ENCODE data around the gene ARL10. TPM values are rescaled to one million over a fixed set of nuclear protein-coding genes. Genes with fewer than 3 reads are reported as not detected.

The ARL10 gene
- polyA plus RNA-seq, 3 donors, result 0.04 to 0.93 TPM; not detected in 1

- H3K9ac ChIP-seq (ENCODE audit: insufficient read depth, low read length, poor library complexity, severe bottlenecking), result no peak overlapping the region
- peaks cover 47 to 55% of the 10 kb centered on the region in 2 donors for H3K36me3 Mint-ChIP-seq
- H3K4me1 Mint-ChIP-seq, result peaks cover 26% of the 10 kb centered on the region
- no peak overlapping the region for H3K27ac ChIP-seq (ENCODE audit: low read depth in 1 of 2, low read length in 2 of 2)
- 91% methylated on average over 5 of the region's 8 CpGs for WGBS (ENCODE audit: insufficient coverage)
- intact Hi-C loops (cut with micrococcal nuclease), result loop anchor here in 1 of 2 donors (10.0 kb wide), 1 partner anchor 150 kb away; the partner anchor contains the start of gene RNF44
- H4K20me1 ChIP-seq (ENCODE audit: insufficient read depth, low read length), result peaks cover 11% of the 10 kb centered on the region
- no peak overlapping the region for H3K4me3 Mint-ChIP-seq
- peaks cover 0 to 2% (median 0%) of the 10 kb centered on the region in 3 donors for H3K27me3 Mint-ChIP-seq (ENCODE audit: low read depth in 3 of 3)
- H3K9me3 Mint-ChIP-seq, result no peaks in the 10 kb centered on the region
- H3K36me3 ChIP-seq (replicated peaks in 1 of 2; ENCODE audit: control insufficient read depth in 1 of 2, insufficient read depth in 2 of 2, low read length in 2 of 2), result peaks cover 39 to 62% of the 10 kb centered on the region in 2 donors
- peaks cover 11 to 22% of the 10 kb centered on the region in 2 donors for H3K4me1 ChIP-seq (ENCODE audit: control insufficient read depth in 1 of 2, insufficient read depth in 2 of 2, low read length in 2 of 2)
- no peak overlapping the region for H2AFZ ChIP-seq (ENCODE audit: insufficient read depth, low read depth, low read length, poor library complexity, severe bottlenecking)
- no peak overlapping the region for H3K4me3 ChIP-seq (replicated peaks in 1 of 3; ENCODE audit: low read depth in 2 of 3, low read length in 3 of 3)
- no peaks in the 10 kb centered on the region for H3K27me3 ChIP-seq (ENCODE audit: control insufficient read depth in 2 of 2, insufficient read depth in 2 of 2, low read length in 2 of 2)
- no peaks in the 10 kb centered on the region for H3K9me3 ChIP-seq (replicated peaks in 1 of 2; ENCODE audit: control insufficient read depth in 1 of 2, insufficient read depth in 1 of 2, low read length in 2 of 2)
- H3K79me2 ChIP-seq (ENCODE audit: insufficient read depth, low read length), result peaks cover 29% of the 10 kb centered on the region
- peak overlapping the region in 1 of 7 donors; percentile 45 for H3K27ac Mint-ChIP-seq
- TF ChIP-seq CTCF (IDR thresholded peaks at IDR 0.05), result no peak
- H3K4me2 ChIP-seq (replicated peaks; ENCODE audit: extremely low read depth, low read length, poor library complexity, severe bottlenecking), result no peak overlapping the region
- no peak for DNase-seq
Measured at GRCh38 chr5:176384366-176384930, 19.2 kb downstream of the ARL10 start.

DNA sequence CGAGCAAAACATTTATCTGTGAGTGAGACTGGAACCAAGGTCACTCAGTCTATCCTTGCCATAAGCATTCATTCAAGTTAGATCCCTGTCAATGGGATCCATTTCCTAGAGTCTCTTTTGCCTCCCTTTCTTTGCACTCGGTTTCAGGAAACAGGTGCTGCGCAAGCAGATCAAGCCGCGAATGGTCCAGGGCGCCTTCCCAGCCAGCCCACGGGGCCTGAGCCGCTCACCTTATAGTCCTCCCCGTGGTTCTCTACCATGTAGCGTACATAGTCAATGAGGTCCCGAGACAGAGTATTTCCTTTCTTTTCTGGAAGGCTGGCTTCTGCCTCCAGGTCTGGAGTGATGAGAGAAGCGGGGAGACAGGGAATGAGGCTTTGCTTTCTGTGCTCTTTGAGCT, 19.7 kb downstream of the ARL10 start:
- H3K27me3 Mint-ChIP-seq (ENCODE audit: low read depth in 3 of 3), result peaks cover 0 to 2% (median 0%) of the 10 kb centered on the region in 3 donors
- DNase-seq, result no peak
- H3K9ac ChIP-seq (ENCODE audit: insufficient read depth, low read length, poor library complexity, severe bottlenecking), result no peak overlapping the region
- H3K36me3 ChIP-seq (replicated peaks in 1 of 2; ENCODE audit: control insufficient read depth in 1 of 2, insufficient read depth in 2 of 2, low read length in 2 of 2), result peaks cover 39 to 62% of the 10 kb centered on the region in 2 donors
- intact Hi-C loops (cut with micrococcal nuclease), result loop anchor here in 1 of 2 donors (10.0 kb wide), 1 partner anchor 150 kb away; the partner anchor contains the start of gene RNF44
- H3K9me3 ChIP-seq (replicated peaks in 1 of 2; ENCODE audit: control insufficient read depth in 1 of 2, insufficient read depth in 1 of 2, low read length in 2 of 2), result no peaks in the 10 kb centered on the region
- peaks cover 11% of the 10 kb centered on the region for H4K20me1 ChIP-seq (ENCODE audit: insufficient read depth, low read length)
- no peak overlapping the region for H3K4me2 ChIP-seq (replicated peaks; ENCODE audit: extremely low read depth, low read length, poor library complexity, severe bottlenecking)
- no peaks in the 10 kb centered on the region for H3K9me3 Mint-ChIP-seq
- no peaks in the 10 kb centered on the region for H3K27me3 ChIP-seq (ENCODE audit: control insufficient read depth in 2 of 2, insufficient read depth in 2 of 2, low read length in 2 of 2)
- H3K27ac ChIP-seq (ENCODE audit: low read depth in 1 of 2, low read length in 2 of 2), result no peak overlapping the region
- no peak overlapping the region for H2AFZ ChIP-seq (ENCODE audit: insufficient read depth, low read depth, low read length, poor library complexity, severe bottlenecking)
- TF ChIP-seq CTCF (IDR thresholded peaks at IDR 0.05), result no peak
- H3K36me3 Mint-ChIP-seq, result peaks cover 47 to 55% of the 10 kb centered on the region in 2 donors
- peak overlapping the region in 1 of 7 donors; percentile 26 for H3K27ac Mint-ChIP-seq
- peaks cover 33% of the 10 kb centered on the region for H3K79me2 ChIP-seq (ENCODE audit: insufficient read depth, low read length)
- H3K4me1 Mint-ChIP-seq, result peaks cover 30% of the 10 kb centered on the region
- no peak overlapping the region for H3K4me3 ChIP-seq (replicated peaks in 1 of 3; ENCODE audit: low read depth in 2 of 3, low read length in 3 of 3)
- WGBS (ENCODE audit: insufficient coverage), result 85% methylated on average over 9 of the region's 12 CpGs
- no peak overlapping the region for H3K4me3 Mint-ChIP-seq
- peaks cover 16 to 27% of the 10 kb centered on the region in 2 donors for H3K4me1 ChIP-seq (ENCODE audit: control insufficient read depth in 1 of 2, insufficient read depth in 2 of 2, low read length in 2 of 2)
